WTC11 (cell line): ENCODE measurements around the gene SNCA. TPM values are rescaled to one million over a fixed set of nuclear protein-coding genes. Genes with fewer than 3 reads are reported as not detected.

ENCODE experiments used
- ATAC-seq: fragments of 200-7000 bp; cut with Tn5 transposase; 2 replicates; pipeline ENCODE4 v1.10.0; 2021; ENCODE audit warnings: mild to moderate bottlenecking, moderate library complexity
- CTCF ChIA-PET: fragments of 300-600 bp; sonication (Branson Sonifier 250); formaldehyde crosslinking; loops from one replicate; lab custom pipeline; 2021; ENCODE audit warnings: antibody characterized with exemption; lab: Charles Lee
- POLR2A ChIA-PET: fragments of 350-600 bp; sonication (Branson Sonifier 250); formaldehyde crosslinking; loops from one replicate; lab custom pipeline; 2021; ENCODE audit warnings: antibody characterized with exemption; lab: Charles Lee
- DNase-seq: peaks from one replicate; pipeline ENCODE4 v3.0.0; 2021; ENCODE audit warnings: low spot score
- H3K27ac Mint-ChIP-seq: 2 replicates; pipeline ENCODE4 v1.8.0; 2021; ENCODE audit warnings: mixed read lengths
- H3K27me3 Mint-ChIP-seq: 2 replicates; pipeline ENCODE4 v1.8.0; 2021; ENCODE audit warnings: low read depth, mild to moderate bottlenecking, moderate library complexity, mixed read lengths
- H3K36me3 Mint-ChIP-seq: 2 replicates; pipeline ENCODE4 v1.8.0; 2021; ENCODE audit warnings: mixed read lengths
- H3K4me1 Mint-ChIP-seq: 2 replicates; pipeline ENCODE4 v1.8.0; 2022; ENCODE audit warnings: mixed read lengths
- H3K4me3 Mint-ChIP-seq: 2 replicates; pipeline ENCODE4 v1.8.0; 2021; ENCODE audit warnings: mild to moderate bottlenecking, moderate library complexity, mixed read lengths
- H3K9me3 Mint-ChIP-seq: 2 replicates; pipeline ENCODE4 v1.8.0; 2021; ENCODE audit warnings: mixed read lengths
- ARID4B ChIP-seq: sonication (generic); formaldehyde crosslinking; IDR thresholded peaks from 2 replicates; pipeline ENCODE4 v1.8.0; 2023; ENCODE audit warnings: missing genetic modification reagents, mild to moderate bottlenecking, borderline replicate concordance
- E2F1 ChIP-seq: sonication (generic); formaldehyde crosslinking; IDR thresholded peaks from 2 replicates; pipeline ENCODE4 v1.8.0; 2022; ENCODE audit warnings: mild to moderate bottlenecking, missing genetic modification reagents
- EMX1 ChIP-seq: fragments of 250-450 bp; sonication (Bioruptor Pico); IDR thresholded peaks from 2 replicates; pipeline ENCODE4 v1.8.0; 2021; ENCODE audit warnings: mild to moderate bottlenecking
- JAZF1 ChIP-seq: fragments of 250-450 bp; sonication (Bioruptor Pico); IDR thresholded peaks from 2 replicates; pipeline ENCODE4 v1.9.0; 2021; ENCODE audit warnings: moderate library complexity, mild to moderate bottlenecking, inconsistent platforms
- JUN ChIP-seq: sonication (generic); formaldehyde crosslinking; IDR thresholded peaks from 2 replicates; pipeline ENCODE4 v1.8.0; 2023; ENCODE audit warnings: mild to moderate bottlenecking, missing genetic modification reagents
- OVOL2 ChIP-seq: fragments of 250-450 bp; sonication (Bioruptor Pico); IDR thresholded peaks from 2 replicates; pipeline ENCODE4 v1.9.0; 2021; ENCODE audit warnings: mild to moderate bottlenecking, borderline replicate concordance
- RELA ChIP-seq: sonication (generic); formaldehyde crosslinking; IDR thresholded peaks from 2 replicates; pipeline ENCODE4 v1.8.1; 2022; ENCODE audit warnings: missing genetic modification reagents, mild to moderate bottlenecking, borderline replicate concordance
- SP1 ChIP-seq: sonication (generic); formaldehyde crosslinking; conservative IDR thresholded peaks from 2 replicates; pipeline ENCODE4 v1.8.1; 2022; ENCODE audit warnings: missing genetic modification reagents
- TP53 ChIP-seq: sonication (generic); formaldehyde crosslinking; IDR thresholded peaks from 2 replicates; pipeline ENCODE4 v1.8.1; 2023; ENCODE audit warnings: mild to moderate bottlenecking, missing genetic modification reagents
- ZNF121 ChIP-seq: sonication (generic); formaldehyde crosslinking; IDR thresholded peaks from 2 replicates; pipeline ENCODE4 v1.8.0; 2023; ENCODE audit warnings: missing genetic modification reagents
- ZNF138 ChIP-seq: sonication (generic); formaldehyde crosslinking; conservative IDR thresholded peaks from 2 replicates; pipeline ENCODE4 v1.8.1; 2022; ENCODE audit warnings: mild to moderate bottlenecking, moderate library complexity, missing genetic modification reagents
- ZNF232 ChIP-seq: sonication (generic); formaldehyde crosslinking; IDR thresholded peaks from 2 replicates; pipeline ENCODE4 v1.8.0; 2022; ENCODE audit warnings: mild to moderate bottlenecking, missing genetic modification reagents
- ZNF263 ChIP-seq: sonication (generic); formaldehyde crosslinking; IDR thresholded peaks from 2 replicates; pipeline ENCODE4 v1.8.1; 2022; ENCODE audit warnings: low read depth, mild to moderate bottlenecking, moderate library complexity, missing genetic modification reagents
- ZNF416 ChIP-seq: fragments of 250-450 bp; sonication (Bioruptor Pico); IDR thresholded peaks from 2 replicates; pipeline ENCODE4 v1.9.0; 2021; ENCODE audit warnings: mild to moderate bottlenecking, inconsistent platforms
- total RNA-seq: library from RNA; stranded (reverse); gene quantifications from 3 replicates; pipeline ENCODE4 v1.2.3, GENCODE V29; 2021
- TF ChIP-seq, protein P1 (sequence below): fragments of 250-450 bp; sonication (Bioruptor Pico); IDR thresholded peaks from 2 replicates; pipeline ENCODE4 v2.1.2; 2022; ENCODE audit warnings: mild to moderate bottlenecking, moderate library complexity
- TF ChIP-seq, protein P2 (sequence below): sonication (generic); formaldehyde crosslinking; IDR thresholded peaks from 2 replicates; pipeline ENCODE4 v1.8.1; 2023; ENCODE audit warnings: mild to moderate bottlenecking, missing genetic modification reagents, borderline replicate concordance
- TF ChIP-seq, protein P3 (sequence below): sonication (generic); formaldehyde crosslinking; IDR thresholded peaks from 2 replicates; pipeline ENCODE4 v1.8.0; 2022; ENCODE audit warnings: mild to moderate bottlenecking, missing genetic modification reagents
- TF ChIP-seq, protein P4 (sequence below): sonication (generic); formaldehyde crosslinking; IDR thresholded peaks from 2 replicates; pipeline ENCODE4 v1.8.1; 2023; ENCODE audit warnings: mild to moderate bottlenecking, missing genetic modification reagents, moderate library complexity

The SNCA gene
- total RNA-seq, 1 experiment from 2014 or later = 15.0 TPM

- no peak for TF ChIP-seq ZNF138 (CRISPR knock-in tag)
Observed at GRCh38 chr4:89823416-89823815, 13.5 kb downstream of the SNCA start (continued).

DNA sequence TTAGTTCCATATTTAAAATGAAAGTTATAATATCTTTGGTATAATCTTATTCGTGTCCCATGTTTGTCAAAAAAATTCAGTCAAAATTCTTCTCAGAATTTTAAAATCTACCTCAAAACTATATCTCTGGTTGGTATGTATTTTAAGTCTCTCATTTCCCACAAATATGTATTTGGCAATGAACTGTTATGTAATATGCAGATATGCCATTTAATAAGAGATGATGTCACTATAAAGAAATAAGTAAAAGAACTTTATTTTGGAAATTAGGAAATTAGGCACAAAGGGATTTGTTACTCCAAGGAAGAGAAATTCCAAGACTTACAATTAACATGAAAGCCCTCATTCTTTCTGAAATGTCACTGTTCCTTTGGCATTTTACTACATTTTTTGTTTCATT, 15.3 kb downstream of the SNCA start:
- H3K27me3 Mint-ChIP-seq = no peaks in the 10 kb centered on the region
- TF ChIP-seq ZNF121 (CRISPR knock-in tag) (no peak), ZNF138 (CRISPR knock-in tag) (no peak)
- TF ChIP-seq, protein P1, sequence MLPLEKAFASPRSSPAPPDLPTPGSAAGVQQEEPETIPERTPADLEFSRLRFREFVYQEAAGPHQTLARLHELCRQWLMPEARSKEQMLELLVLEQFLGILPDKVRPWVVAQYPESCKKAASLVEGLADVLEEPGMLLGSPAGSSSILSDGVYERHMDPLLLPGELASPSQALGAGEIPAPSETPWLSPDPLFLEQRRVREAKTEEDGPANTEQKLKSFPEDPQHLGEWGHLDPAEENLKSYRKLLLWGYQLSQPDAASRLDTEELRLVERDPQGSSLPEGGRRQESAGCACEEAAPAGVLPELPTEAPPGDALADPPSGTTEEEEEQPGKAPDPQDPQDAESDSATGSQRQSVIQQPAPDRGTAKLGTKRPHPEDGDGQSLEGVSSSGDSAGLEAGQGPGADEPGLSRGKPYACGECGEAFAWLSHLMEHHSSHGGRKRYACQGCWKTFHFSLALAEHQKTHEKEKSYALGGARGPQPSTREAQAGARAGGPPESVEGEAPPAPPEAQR = no peak
- TF ChIP-seq, all 79 proteins: peak for 0
- no peak overlapping the region for H3K4me3 Mint-ChIP-seq
- peaks cover 8% of the 10 kb centered on the region for H3K4me1 Mint-ChIP-seq
- ATAC-seq (no peak), DNase-seq (no peak)
- H3K36me3 Mint-ChIP-seq = no peaks in the 10 kb centered on the region
- no peaks in the 10 kb centered on the region for H3K9me3 Mint-ChIP-seq
- ChIA-PET CTCF (no interaction called here), POLR2A (no interaction called here)
- no peak overlapping the region for H3K27ac Mint-ChIP-seq

- H3K36me3 Mint-ChIP-seq = no peaks in the 10 kb centered on the region
- peaks cover 11% of the 10 kb centered on the region for H3K4me1 Mint-ChIP-seq
- no peak for TF ChIP-seq ZNF138 (CRISPR knock-in tag)
- TF ChIP-seq, protein P2, sequence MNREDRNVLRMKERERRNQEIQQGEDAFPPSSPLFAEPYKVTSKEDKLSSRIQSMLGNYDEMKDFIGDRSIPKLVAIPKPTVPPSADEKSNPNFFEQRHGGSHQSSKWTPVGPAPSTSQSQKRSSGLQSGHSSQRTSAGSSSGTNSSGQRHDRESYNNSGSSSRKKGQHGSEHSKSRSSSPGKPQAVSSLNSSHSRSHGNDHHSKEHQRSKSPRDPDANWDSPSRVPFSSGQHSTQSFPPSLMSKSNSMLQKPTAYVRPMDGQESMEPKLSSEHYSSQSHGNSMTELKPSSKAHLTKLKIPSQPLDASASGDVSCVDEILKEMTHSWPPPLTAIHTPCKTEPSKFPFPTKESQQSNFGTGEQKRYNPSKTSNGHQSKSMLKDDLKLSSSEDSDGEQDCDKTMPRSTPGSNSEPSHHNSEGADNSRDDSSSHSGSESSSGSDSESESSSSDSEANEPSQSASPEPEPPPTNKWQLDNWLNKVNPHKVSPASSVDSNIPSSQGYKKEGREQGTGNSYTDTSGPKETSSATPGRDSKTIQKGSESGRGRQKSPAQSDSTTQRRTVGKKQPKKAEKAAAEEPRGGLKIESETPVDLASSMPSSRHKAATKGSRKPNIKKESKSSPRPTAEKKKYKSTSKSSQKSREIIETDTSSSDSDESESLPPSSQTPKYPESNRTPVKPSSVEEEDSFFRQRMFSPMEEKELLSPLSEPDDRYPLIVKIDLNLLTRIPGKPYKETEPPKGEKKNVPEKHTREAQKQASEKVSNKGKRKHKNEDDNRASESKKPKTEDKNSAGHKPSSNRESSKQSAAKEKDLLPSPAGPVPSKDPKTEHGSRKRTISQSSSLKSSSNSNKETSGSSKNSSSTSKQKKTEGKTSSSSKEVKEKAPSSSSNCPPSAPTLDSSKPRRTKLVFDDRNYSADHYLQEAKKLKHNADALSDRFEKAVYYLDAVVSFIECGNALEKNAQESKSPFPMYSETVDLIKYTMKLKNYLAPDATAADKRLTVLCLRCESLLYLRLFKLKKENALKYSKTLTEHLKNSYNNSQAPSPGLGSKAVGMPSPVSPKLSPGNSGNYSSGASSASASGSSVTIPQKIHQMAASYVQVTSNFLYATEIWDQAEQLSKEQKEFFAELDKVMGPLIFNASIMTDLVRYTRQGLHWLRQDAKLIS = no peak
- TF ChIP-seq RELA (CRISPR knock-in tag) = no peak
- TF ChIP-seq JUN (CRISPR knock-in tag) = no peak
- TF ChIP-seq, protein P3, sequence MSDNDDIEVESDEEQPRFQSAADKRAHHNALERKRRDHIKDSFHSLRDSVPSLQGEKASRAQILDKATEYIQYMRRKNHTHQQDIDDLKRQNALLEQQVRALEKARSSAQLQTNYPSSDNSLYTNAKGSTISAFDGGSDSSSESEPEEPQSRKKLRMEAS (CRISPR knock-in tag) = no peak
- no peak for TF ChIP-seq JAZF1 (CRISPR knock-in tag)
- TF ChIP-seq OVOL2 = no peak
- TF ChIP-seq TP53 = no peak
- POLR2A ChIA-PET = no interaction called here
- H3K9me3 Mint-ChIP-seq = no peaks in the 10 kb centered on the region
- CTCF ChIA-PET = no interaction called here
- ATAC-seq (no peak), DNase-seq (no peak)
- H3K4me3 Mint-ChIP-seq = no peak overlapping the region
- no peak overlapping the region for H3K27ac Mint-ChIP-seq
- no peaks in the 10 kb centered on the region for H3K27me3 Mint-ChIP-seq
Observed at GRCh38 chr4:89820010-89820409, 17.0 kb downstream of the SNCA start.

GRCh38 chr4:89814362-89814761, 22.6 kb downstream of the SNCA start:
- POLR2A ChIA-PET = no interaction called here
- TF ChIP-seq ZNF263 (CRISPR knock-in tag) = no peak
- no peak for TF ChIP-seq ZNF416
- no peak for TF ChIP-seq E2F1 (CRISPR knock-in tag)
- TF ChIP-seq, protein P4, sequence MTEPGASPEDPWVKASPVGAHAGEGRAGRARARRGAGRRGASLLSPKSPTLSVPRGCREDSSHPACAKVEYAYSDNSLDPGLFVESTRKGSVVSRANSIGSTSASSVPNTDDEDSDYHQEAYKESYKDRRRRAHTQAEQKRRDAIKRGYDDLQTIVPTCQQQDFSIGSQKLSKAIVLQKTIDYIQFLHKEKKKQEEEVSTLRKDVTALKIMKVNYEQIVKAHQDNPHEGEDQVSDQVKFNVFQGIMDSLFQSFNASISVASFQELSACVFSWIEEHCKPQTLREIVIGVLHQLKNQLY (CRISPR knock-in tag) = no peak
- TF ChIP-seq ARID4B (CRISPR knock-in tag) = no peak
- TF ChIP-seq SP1 (CRISPR knock-in tag) = no peak
- no peak for TF ChIP-seq EMX1 (CRISPR knock-in tag)
- no peak for TF ChIP-seq ZNF232 (CRISPR knock-in tag)

More at GRCh38 chr4:89814362-89814761, 22.6 kb downstream of the SNCA start:
- no peaks in the 10 kb centered on the region for H3K27me3 Mint-ChIP-seq
- ATAC-seq (no peak), DNase-seq (no peak)
- CTCF ChIA-PET = no interaction called here
- H3K4me1 Mint-ChIP-seq = peaks cover 8% of the 10 kb centered on the region
- H3K9me3 Mint-ChIP-seq = no peaks in the 10 kb centered on the region
- no peak overlapping the region for H3K27ac Mint-ChIP-seq
- H3K4me3 Mint-ChIP-seq = no peak overlapping the region
- no peaks in the 10 kb centered on the region for H3K36me3 Mint-ChIP-seq
